D721Med (cell line): ENCODE measurements around the gene TMEM115.

Experiments
- DNase-seq: peaks from one replicate; pipeline ENCODE4 v3.0.0; 2011; ENCODE audit warnings: low spot score; ENCODE audit not compliant: insufficient read length
- FAIRE-seq: peaks from 2 replicates; lab custom pipeline; 2011; peaks lifted over from hg19 to GRCh38; lab: Jason Lieb, UNC
- CTCF ChIP-seq: IDR thresholded peaks from 2 replicates; pipeline ENCODE4 v1.5.1; 2012; ENCODE audit warnings: mild to moderate bottlenecking, control low read depth; ENCODE audit not compliant: insufficient read depth; ENCODE audit errors: missing control alignments

Gene TMEM115

DNA sequence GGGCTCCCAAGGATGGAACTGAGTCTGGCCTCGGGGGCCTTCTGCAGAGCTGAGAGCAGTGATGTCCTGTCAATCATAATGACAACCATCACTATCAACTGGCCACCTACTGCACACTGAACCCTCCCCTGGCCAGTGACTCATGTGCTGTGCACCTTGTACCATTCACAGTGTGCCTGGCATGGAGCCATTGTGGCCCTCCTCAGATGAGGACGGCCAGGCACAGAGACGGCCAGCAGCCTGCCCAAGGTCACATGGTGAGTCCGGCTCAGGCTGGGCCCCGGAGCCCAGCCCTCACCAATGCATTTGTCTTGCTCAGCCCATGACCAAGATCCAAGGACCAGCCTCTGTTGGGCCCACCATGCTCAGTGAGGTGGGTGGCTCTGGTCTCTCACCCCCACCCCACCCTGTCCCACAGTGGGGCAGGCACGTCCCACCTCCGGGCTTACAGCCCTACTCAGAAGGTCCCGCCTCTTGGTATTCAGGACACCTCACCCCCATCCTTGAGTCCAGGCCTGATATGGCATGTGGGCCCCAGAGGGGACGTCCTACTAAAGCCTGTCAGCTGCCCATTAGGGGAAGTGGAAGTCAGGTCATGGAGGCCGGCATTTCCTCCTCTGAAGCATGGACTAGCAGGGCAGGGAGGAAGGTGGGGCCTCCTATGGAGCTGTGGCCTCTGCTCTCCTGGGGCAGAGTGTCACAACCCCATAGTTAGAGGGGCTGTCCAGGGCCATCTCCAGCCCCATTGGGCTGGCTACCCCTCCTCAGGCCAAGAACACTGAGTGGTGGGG, 35.9 kb upstream of the TMEM115 start:
- no peak for DNase-seq
- FAIRE-seq: no peak

DNA sequence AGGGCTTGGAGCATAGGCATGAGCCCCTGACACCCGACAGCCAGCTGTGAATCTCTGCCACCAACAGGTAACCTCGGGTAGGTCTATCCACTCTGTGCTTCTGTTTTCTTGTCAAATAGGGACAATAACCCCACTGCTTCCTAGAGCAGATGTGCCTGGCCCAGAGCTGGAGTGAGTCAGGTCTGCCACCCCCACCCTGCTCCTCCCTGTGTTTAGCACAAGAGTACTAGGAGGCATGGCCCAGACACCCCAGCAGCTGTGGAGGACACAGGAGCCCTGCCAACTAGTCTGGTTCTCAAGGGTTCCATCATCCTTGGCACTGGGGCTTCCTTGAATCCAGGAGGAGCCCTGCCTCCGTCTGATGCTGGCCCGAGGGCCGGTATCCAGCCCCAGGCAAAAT, 33.7 kb upstream of the TMEM115 start:
- TF ChIP-seq CTCF: no peak
- DNase-seq: no peak
- FAIRE-seq: no peak

More for the DNA sequence above, 35.9 kb upstream of the TMEM115 start:
- no peak for TF ChIP-seq CTCF

DNA sequence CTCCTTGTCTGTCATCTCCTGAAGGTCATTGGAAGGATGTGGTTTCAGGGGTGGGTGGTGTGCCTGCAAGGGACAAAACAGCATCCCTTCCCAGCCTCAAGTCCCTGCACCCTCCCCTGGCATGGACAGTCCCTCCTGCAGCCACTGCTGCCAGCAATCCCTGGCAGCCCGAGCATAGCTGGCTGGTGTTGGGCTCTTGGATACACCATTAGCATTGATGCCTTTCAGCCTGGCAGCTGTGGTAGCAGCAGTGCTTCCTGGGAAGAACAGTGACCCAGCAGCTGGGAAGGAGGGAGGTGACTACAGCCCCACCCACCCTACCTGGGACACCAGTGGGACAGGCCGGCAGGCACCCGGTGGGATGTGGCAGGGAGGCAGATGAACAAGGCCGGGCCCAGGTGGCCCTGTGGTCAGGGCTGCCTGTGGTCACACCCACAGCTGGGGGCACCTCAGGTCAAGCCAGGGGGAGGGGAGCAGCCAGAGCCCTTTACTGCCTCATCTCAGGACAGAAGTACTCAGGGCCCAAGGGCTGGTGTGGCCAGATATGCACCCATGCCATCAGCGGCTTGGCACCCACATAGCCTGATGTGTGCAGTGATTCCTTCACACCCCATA, 32.9 kb upstream of the TMEM115 start:
- no peak for TF ChIP-seq CTCF

DNA sequence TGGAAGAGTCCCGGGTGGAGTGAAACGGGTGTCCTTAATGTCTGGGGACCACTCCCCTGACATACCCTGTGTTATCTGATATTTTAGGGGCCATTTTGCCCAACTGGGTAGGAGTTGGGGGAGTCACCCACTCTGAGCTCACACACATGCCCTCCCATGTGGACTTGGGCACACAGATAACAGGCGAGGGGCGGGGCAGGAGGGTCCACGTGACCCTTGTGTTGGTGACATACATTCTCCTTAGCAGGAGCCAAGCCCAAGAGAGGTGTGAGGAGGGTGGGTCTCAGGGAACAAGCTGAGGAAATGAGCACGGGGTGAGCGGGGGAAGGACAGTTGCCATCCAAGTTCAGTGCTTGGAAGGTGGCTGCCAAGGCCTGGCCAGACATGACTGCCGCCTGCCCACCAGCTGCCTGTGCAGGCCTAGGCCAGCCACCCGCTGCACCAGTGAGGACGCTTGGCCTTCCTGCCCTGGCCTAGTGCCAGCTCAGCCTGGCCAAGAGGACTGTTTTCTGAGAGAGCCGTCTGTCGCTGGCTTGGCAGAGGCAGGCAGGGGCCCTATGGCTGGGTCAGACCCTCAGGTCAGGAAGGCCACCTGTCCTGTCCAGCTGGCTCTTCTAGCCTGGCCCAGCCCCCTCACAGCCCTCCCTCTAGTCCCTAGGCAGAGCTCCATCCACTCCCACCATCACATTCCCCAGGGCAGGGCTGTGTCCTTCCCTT, 31.3 kb upstream of the TMEM115 start:
- DNase-seq (no peak), FAIRE-seq (no peak)
- TF ChIP-seq CTCF: no peak

More for the DNA sequence above, 32.9 kb upstream of the TMEM115 start:
- DNase-seq (no peak), FAIRE-seq (no peak)

DNA sequence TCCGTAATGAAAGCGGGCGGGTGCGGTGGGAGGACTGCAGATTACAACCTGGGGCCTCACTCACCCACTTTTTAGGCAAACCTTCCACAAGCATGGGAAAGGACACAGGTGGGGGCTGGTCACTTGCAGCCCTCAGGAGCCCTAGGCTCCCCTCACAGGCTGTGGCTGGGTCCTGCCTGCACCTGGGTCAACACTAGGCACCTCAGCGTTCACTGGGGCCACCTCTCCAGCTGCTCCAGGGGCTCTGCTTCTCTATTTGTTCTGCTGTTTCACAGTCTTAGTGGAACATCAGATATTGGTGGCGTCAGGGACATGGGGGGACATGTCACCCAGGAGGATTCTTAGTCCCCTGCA, 30.1 kb upstream of the TMEM115 start:
- FAIRE-seq (no peak), DNase-seq (no peak)
- no peak for TF ChIP-seq CTCF

DNA sequence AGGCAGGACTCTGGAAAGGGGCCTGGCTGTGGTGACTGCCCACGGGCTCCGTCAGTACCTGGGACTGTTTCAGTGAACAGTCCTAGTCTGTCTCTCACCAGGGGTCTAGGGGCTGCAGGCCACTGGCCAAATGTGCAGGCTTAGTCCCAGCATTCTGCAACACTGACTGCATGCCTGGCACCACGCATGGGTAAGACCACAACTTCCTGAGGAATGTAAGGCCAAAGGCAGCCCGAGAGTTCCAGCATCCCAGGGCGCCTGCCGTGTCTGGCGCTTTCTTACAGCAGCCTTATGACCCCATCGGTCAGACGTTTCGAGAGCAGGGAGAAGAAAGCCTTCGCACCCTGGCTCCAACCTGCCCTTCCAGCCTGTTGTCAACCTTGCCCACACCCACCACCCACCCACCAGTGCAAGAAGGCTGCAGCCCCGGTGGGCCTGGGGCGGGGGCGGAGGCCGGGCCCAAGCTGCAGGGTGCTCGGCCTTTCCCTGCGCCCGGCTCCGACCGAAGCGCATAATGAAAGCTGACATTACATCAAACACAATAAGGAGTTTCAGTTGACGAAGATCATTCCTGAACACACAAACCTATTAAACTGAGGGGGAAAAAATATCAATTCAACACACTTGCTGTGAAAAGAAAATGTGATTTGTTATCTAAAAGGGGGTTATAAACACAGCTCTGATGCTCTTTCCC, 29.5 kb upstream of the TMEM115 start:
- FAIRE-seq (no peak), DNase-seq (no peak)
- no peak for TF ChIP-seq CTCF
